Measurements from ENCODE around the gene LBH. TPM values are rescaled to one million over a fixed set of nuclear protein-coding genes. Genes with fewer than 3 reads are reported as not detected.

LBH gene
- total and polyA plus RNA-seq, 2 donors (not counting 3 experiments of a cell fraction or from before 2014, with no cell fraction given), result 5.3 to 5.5 TPM

- Histone ChIP-seq H3K27me3 (ENCODE audit: control insufficient read depth in 2 of 2, insufficient read depth in 2 of 2, low read length in 2 of 2) (no peaks in the 10 kb centered on the region), H3K4me1 (ENCODE audit: control insufficient read depth, extremely low read depth, insufficient read depth, low read length) (peaks cover 14% of the 10 kb centered on the region), H2AFZ (ENCODE audit: low read depth, low read length) (no peak overlapping the region), H3K4me3 (replicated peaks in 1 of 3; ENCODE audit: insufficient read depth in 1 of 3, low read depth in 1 of 3, low read length in 3 of 3) (no peak overlapping the region), H3K79me2 (ENCODE audit: control insufficient read depth, insufficient read depth, low read length) (no peaks in the 10 kb centered on the region), H3K9me1 (replicated peaks; ENCODE audit: control insufficient read depth, extremely low read depth, insufficient read depth, low read length) (no peaks in the 10 kb centered on the region), H3K27ac (ENCODE audit: insufficient read depth, low read depth, low read length) (no peak overlapping the region), H3K9me3 (replicated peaks; ENCODE audit: control insufficient read depth, insufficient read depth, low read length) (no peaks in the 10 kb centered on the region), H3K4me2 (ENCODE audit: insufficient read depth, low read length) (no peak overlapping the region), H4K20me1 (replicated peaks; ENCODE audit: control insufficient read depth, extremely low read depth, insufficient read depth, low read length) (no peaks in the 10 kb centered on the region), H3K36me3 (ENCODE audit: control insufficient read depth in 2 of 2, extremely low read depth in 1 of 2, insufficient read depth in 2 of 2, low read length in 2 of 2) (no peaks in the 10 kb centered on the region), H3K9ac (replicated peaks; ENCODE audit: extremely low read depth, insufficient read depth, low read length) (no peak overlapping the region)
- ChIA-PET CTCF (interaction anchor here (0.6 to 1.7 kb wide), 5 partner anchors 12 to 456 kb away, joined by 3 to 4 read pairs (median 3); no protein-coding TSS in a partner anchor), POLR2A (no interaction called here)
- TF ChIP-seq POLR2A (IDR thresholded peaks at IDR 0.05; ENCODE audit: low read depth, low read length) (no peak), MAX (IDR thresholded peaks at IDR 0.05; ENCODE audit: insufficient read depth, insufficient read length) (no peak), MYC (IDR thresholded peaks at IDR 0.05; ENCODE audit: low read depth, low read length) (no peak), POLR2AphosphoS5 (IDR thresholded peaks at IDR 0.05; ENCODE audit: insufficient read depth, low read depth, low read length) (no peak), GATA2 (IDR thresholded peaks at IDR 0.05; ENCODE audit: insufficient read depth, insufficient read length, low read depth, low read length) (no peak), JUN (IDR thresholded peaks at IDR 0.05; ENCODE audit: borderline replicate concordance, insufficient read depth, insufficient read length, low read depth) (no peak), EZH2 (IDR thresholded peaks at IDR 0.05; ENCODE audit: borderline replicate concordance, low read depth, low read length, severe bottlenecking) (no peak), CTCF (IDR thresholded peaks at IDR 0.05; ENCODE audit: extremely low read depth in 1 of 2, insufficient read depth in 1 of 2, low read depth in 1 of 2, low read length in 2 of 2) (no peak), FOS (IDR thresholded peaks at IDR 0.05; ENCODE audit: borderline replicate concordance, insufficient read depth, low read length) (no peak)
- BruUV-seq (replicated peaks), result no TSS peak
- intact Hi-C loops (cut with micrococcal nuclease) (no loop called here), dilution Hi-C loops (cut with MboI; ENCODE audit: extremely low pct_ligation_motif_present, low sequenced_read_pairs) (no loop called here)
- DNase-seq (ENCODE audit: low read depth, low spot score) (no peak), FAIRE-seq (no peak)
Measured at GRCh38 chr2:30255466-30256408, 24.4 kb downstream of the LBH start.

Data from endothelial cell of umbilical vein (primary cell).